GM19468 (cell line): ENCODE data around the gene FAXDC2.
"Not testable (repeated sequence)": the region's sequence is repeated elsewhere in the genome, so short reads cannot be mapped to it uniquely, and the experiment has no call there.

Source experiments
- ATAC-seq: cut with Tn5 transposase; IDR thresholded peaks from one replicate; pipeline ENCODE4 v1.9.1; 2021; ENCODE audit warnings: mild to moderate bottlenecking, moderate library complexity, moderate number of reproducible peaks; ENCODE audit not compliant: unreplicated experiment; ENCODE audit errors: extremely low read depth

Gene FAXDC2

DNA sequence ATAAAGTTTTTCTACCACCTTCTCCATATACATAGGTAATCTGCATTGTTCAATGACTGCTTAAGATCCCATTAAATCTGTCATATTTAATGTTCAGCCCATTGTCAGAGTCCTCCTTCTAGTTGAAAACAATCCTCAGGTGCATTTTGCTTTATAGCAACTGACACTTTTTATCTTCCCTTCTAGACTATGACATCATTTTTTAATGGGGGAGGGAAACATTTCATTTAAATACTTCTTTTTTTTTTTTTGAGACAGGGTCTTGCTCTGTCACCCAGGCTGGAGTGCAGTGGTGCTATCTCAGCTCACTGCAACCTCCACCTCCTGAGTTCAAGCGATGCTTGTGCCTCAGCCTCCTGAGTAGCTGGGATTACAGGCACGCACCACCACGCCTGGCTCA lies 17.6 kb downstream of the FAXDC2 start:
- ATAC-seq, result not testable (repeated sequence)

DNA sequence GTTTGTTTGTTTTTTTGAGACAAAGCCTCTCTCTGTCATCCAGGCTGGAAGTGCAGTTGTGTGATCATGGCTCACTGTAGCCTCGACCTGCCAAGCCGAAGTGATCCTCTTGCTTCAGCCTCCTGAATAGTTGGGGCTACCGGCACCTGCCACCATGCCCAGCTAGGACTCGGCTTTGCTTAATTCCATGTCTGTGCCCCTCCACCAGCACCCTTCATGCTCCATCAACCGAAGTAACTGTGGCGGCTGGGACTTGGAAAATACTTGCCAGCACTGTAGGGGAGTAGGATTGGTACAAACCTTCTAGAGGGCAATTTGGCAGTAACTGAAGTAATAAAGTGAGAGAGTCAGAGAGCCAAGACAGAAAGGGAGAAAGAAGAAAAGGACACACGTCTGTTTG lies 19.0 kb downstream of the FAXDC2 start:
- no peak for ATAC-seq

DNA sequence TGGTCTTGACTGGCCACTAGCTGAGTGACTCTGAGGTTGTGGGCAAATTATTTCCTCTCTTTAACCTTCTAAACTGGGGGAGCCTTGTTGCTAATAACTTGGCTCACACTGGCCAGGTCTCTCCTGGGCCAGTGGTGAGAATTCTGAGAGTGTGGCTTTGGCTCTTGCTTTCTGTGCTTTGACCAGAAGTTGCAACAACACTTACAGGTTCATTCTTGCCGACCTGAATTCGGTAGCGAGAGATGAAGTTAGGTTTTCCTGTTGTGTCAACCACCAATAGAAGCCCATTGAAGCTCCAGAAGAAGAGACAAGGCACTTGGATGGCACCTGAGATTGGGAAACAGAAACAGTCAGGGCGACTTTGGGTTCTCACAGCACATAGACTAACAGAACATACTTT lies 19.8 kb downstream of the FAXDC2 start:
- no peak for ATAC-seq

DNA sequence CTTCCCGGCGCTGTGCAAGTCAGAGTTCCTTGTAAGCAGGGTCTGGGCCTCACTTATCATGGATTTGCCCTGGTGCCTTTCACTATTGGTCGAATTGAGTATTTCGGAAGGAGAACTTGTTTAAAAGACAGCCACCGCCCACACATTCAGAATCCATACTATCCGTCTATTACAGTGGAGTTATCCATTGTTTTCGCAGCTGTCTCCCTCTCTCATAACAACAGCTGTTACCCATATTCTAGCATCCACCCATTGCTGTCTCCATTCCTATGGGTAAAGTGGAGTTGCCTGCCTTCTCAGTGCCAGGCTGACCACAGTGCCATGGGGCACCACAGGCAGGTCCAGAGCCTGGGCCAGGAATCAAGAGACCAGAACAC lies 20.2 kb downstream of the FAXDC2 start:
- no peak for ATAC-seq

DNA sequence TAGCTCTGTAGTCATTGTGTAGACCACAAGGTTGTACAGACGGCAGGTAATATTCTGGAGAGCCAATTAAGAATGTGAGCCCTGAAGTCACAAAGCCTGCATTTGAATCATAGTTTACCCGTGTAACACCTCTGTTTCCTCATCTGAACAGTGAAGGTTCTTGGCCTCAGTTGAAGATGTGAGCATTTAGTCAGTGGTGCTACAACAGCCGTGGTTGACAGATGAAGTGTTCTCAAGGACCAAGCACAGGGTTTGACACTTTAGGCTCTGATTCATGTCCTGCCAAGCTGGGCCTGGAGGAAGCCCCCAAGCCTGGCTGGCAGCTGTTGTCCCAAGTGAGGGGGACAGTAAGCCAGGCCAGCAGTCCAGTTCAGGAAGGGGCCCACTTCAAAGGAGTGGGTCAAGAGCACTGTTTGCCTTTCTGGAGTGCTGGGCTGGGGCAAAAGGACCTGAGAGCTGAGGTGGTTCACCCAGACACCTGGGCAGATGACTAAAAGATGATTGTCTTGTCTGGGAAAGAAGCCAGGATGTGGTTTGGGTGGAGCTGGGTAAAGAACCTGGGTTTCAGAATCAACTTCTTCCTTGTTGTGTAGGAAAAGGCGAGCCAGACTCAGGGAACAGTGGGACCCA lies 20.7 kb downstream of the FAXDC2 start:
- ATAC-seq, result no peak

DNA sequence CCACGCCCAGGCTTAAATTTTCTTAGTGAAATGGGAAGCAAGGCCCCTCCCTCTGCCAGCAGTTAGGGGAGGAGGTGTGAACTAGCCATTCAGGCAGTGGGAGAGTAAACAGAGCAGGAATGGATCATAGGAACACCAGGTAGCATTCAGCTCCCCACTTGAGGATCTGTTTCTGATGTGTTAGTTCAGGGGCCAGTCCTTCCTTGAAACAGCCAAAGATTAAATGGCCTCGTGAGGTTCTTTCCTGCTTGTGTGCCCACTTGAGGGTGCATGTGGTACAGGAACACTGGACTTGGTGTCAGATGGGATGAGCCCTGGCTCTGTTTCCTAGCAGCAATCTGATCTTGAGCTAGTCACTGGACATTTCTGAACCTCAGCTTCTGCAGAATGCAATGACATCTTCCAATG lies 21.2 kb downstream of the FAXDC2 start:
- no peak for ATAC-seq

GRCh38 chr5:154824070-154824469 lies 26.3 kb downstream of the FAXDC2 start:
- ATAC-seq, result no peak

DNA sequence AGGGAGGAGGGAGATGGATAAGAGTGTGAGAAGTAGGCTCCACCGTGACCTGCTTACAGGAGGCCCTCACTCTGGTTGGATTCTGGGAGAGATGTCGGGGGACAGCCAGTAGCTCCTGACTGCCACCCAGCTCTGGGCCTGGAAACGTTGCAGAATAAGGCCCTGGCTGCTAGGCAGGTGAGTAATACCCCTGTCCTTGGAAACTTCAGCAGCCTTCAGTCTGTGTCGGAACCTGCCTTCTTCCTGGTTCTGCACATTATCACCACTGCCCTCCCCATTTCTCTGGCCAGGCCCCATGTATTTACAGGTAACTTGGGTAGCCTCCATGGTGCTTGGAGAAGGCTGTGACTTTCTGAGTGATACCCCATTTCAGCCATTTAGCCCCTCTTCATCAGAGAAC lies 26.8 kb downstream of the FAXDC2 start:
- ATAC-seq, result no peak

DNA sequence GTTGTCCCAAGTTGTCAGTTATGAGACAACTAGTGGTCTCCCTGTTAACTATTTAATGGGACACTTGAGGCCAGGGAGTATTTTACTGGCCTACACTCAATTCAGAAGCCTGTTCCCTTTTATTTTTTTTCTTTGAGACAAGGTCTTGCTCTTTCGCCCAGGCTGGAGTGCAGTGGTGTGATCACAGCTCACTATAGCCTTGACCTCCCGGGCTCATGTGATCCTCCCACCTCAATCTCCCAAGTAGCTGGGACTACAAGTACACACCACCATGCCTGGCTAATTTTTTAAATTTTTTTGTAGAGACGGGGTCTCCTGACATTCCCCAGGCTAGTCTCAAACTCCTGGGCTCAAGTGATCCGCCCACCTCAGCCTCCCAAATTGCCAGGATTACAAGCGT lies 27.5 kb downstream of the FAXDC2 start:
- ATAC-seq, result not testable (repeated sequence)

- ATAC-seq, result no peak
These were observed 30.0 kb downstream of the FAXDC2 start for GRCh38 chr5:154820383-154820782.

DNA sequence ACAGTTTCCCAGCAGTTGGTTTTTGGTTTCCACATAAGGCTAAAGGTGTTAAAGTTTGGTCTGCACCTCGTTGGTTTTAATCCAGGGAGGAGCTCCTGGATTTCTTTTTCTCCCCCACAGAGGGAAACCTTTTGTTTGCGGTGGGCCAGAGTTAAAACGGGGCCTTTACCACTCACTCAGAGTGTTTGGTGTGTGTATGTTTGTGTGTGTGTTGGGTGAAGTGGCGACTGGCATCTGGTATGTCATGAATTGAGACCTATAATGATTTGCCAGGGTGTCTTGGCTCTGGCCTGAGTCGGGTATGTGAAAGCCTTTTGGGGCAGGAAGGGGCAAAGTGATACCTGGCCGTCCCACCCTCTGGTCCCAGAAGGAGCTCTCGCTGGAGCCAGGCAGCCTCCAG lies 30.9 kb downstream of the FAXDC2 start:
- ATAC-seq, result no peak

DNA sequence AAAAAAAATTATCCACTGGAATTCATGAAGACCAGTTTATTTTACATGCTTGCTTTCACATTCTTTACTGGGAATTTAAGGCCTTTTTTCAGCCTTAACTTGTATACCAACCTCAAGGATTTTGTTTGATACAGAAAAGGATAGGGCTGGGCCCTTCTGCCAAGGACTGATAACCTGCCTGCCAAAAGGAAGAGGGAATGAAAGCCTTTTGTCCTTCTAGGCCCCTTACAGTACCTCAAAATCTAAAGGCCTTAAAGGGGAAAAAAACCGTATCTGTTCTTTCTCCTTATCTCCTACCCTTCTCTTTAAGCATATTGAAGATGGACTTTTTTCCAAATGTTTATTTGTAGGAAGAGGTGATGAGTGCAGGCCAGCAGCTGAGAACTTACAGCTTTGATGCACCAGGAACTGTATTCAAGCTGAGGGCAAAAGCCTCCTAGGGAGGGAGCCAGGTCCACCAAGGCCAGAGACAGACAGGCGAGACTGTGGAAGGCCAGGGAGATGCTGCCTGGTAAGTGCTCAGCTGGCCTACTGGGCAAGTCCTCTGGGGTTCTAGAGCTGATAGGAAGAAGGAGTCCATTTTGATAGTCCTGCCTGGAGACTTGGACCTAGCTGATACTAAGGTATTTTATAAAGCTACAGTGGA lies 31.8 kb downstream of the FAXDC2 start:
- ATAC-seq, result no peak

GRCh38 chr5:154817815-154818214 lies 32.6 kb downstream of the FAXDC2 start:
- ATAC-seq, result no peak

GRCh38 chr5:154816891-154817492 lies 33.4 kb downstream of the FAXDC2 start:
- ATAC-seq, result no peak

GRCh38 chr5:154815684-154816247 lies 34.6 kb downstream of the FAXDC2 start:
- no peak for ATAC-seq

DNA sequence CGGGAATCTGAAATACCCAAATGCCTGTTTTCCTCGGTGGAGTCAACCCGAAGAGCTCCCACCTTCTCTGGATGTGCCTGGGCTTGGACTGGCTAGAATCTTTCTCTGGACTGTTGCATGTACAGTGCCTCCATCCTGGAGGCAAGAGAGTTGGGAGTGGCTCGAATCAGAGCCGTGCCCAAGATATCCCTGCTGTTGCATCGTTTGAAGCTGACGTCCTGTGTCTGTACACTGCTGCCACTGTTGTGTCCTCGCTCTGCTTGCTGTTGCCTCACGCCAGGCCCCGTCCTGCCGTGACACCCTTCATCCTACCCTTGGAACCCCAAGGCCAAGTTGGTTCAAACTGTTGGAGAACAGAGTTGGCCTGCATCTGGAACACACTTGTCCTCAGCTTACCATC lies 35.4 kb downstream of the FAXDC2 start:
- ATAC-seq, result no peak

- ATAC-seq, result no peak
These were observed 36.7 kb downstream of the FAXDC2 start for GRCh38 chr5:154813736-154814135.

GRCh38 chr5:154813158-154813557 lies 37.2 kb downstream of the FAXDC2 start:
- no peak for ATAC-seq

DNA sequence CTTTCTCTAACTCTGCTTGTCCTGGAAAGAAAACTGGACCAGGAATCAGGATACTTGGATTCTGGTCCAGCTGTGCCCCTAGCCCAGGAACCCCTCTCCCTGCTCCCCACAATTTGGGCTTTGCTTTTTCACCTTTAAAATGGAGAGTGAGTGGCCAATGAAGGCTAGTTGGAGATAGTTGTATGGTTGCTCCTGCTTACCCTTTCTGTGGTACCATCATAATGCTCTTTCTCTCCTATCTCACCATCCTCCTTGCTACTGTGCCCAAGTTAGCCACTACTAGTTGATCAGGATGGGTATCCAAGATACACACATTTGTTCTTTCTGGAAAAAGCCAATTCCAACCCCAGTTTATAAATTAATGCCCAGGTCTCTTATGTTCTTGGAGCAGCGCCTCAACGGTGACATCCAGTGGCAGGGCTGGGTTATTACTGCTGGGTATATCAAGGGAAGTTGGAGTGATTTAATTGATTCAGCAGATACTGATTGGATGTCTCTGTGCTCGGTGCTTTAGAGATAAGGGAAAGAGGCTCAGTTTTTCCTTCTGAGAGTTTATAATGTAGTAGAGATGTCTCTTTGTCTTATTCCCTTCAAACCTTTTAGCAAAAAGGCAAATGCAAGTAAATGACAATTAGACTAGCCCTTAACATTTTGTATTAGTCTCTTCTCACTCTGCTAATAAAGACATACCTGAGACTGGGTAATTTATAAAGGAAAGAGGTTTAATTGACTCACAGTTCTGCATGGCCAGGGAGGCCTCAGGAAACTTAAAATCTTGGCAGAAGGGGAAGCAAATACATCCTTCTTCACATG lies 38.5 kb downstream of the FAXDC2 start:
- ATAC-seq, result no peak

GRCh38 chr5:154811239-154811638 lies 39.2 kb downstream of the FAXDC2 start:
- ATAC-seq, result no peak

GRCh38 chr5:154806176-154806575 lies 44.2 kb downstream of the FAXDC2 start:
- no peak for ATAC-seq
